K562 (cell line): ENCODE measurements around the gene NR1D1. TPM values are rescaled to one million over a fixed set of nuclear protein-coding genes. Genes with fewer than 3 reads are reported as not detected.

ENCODE experiments used
- BCL6 ChIP-seq: fragments of 250-450 bp; sonication (Bioruptor Pico); IDR thresholded peaks from 2 replicates; pipeline ENCODE4 v1.4.0; 2020
- BCLAF1 ChIP-seq, 2 experiments: fragments of 450-650 bp in 1 of 2; IDR thresholded peaks; 2 replicates each; pipeline ENCODE4 v1.6.1; 2011 to 2017; ENCODE audit warnings: low read depth in 2 of 2, antibody characterized with exemption in 1 of 2, borderline replicate concordance in 1 of 2, low read length in 1 of 2, mild to moderate bottlenecking in 1 of 2, mixed read lengths in 1 of 2; ENCODE audit not compliant: control insufficient read depth in 1 of 2
- BMI1 ChIP-seq: fragments of 150-350 bp; IDR thresholded peaks from 2 replicates; pipeline ENCODE4 v1.6.1; 2014; ENCODE audit warnings: low read length
- CREBBP ChIP-seq: IDR thresholded peaks from one replicate; pipeline ENCODE4 v1.6.1; 2012; ENCODE audit warnings: low read depth, mild to moderate bottlenecking, control low read depth, inconsistent platforms, low read length
- CTBP1 ChIP-seq: fragments of 450-650 bp; IDR thresholded peaks from 2 replicates; pipeline ENCODE4 v1.6.1; 2016; ENCODE audit warnings: borderline replicate concordance
- DLX4 ChIP-seq: fragments of 250-450 bp; sonication (Bioruptor Pico); IDR thresholded peaks from 2 replicates; pipeline ENCODE4 v1.6.1; 2021; ENCODE audit warnings: mild to moderate bottlenecking
- E2F3 ChIP-seq: fragments of 250-450 bp; sonication (Bioruptor Pico); IDR thresholded peaks from 2 replicates; pipeline ENCODE4 v1.4.0; 2020; ENCODE audit warnings: mild to moderate bottlenecking
- GTF3C2 ChIP-seq: IDR thresholded peaks from 3 replicates; pipeline ENCODE4 v1.6.1; 2011; ENCODE audit warnings: borderline replicate concordance, mild to moderate bottlenecking, moderate library complexity; ENCODE audit not compliant: insufficient read length; ENCODE audit errors: extremely low read depth
- HMG20A ChIP-seq: fragments of 450-650 bp; formaldehyde crosslinking; conservative IDR thresholded peaks from 2 replicates; pipeline ENCODE4 v1.4.0; 2020; ENCODE audit warnings: mild to moderate bottlenecking, mixed read lengths
- IRF2 ChIP-seq: sonication (generic); formaldehyde crosslinking; IDR thresholded peaks from 2 replicates; pipeline ENCODE4 v1.8.1; 2022; ENCODE audit warnings: mild to moderate bottlenecking, missing genetic modification reagents
- PRPF4 ChIP-seq: fragments of 200-400 bp; formaldehyde crosslinking; IDR thresholded peaks from one replicate; pipeline ENCODE4 v1.6.1; 2017; ENCODE audit warnings: low read length, low read depth, mild to moderate bottlenecking; ENCODE audit not compliant: insufficient read depth, poor library complexity, severe bottlenecking
- RHOXF2B ChIP-seq: fragments of 250-450 bp; sonication (Bioruptor Pico); conservative IDR thresholded peaks from 2 replicates; pipeline ENCODE4 v1.5.1; 2021
- TCF7 ChIP-seq: sonication (generic); IDR thresholded peaks from 2 replicates; pipeline ENCODE4 v1.6.1; 2016; ENCODE audit warnings: antibody characterized with exemption, borderline replicate concordance
- THRAP3 ChIP-seq: fragments of 450-650 bp; IDR thresholded peaks from 2 replicates; pipeline ENCODE4 v1.6.1; 2016; ENCODE audit warnings: mild to moderate bottlenecking, inconsistent platforms, borderline replicate concordance
- UBTF ChIP-seq, 2 experiments: IDR thresholded peaks; 2 replicates each; pipeline ENCODE4 v1.6.1; 2012; ENCODE audit warnings: improper control_type of control experiment in 2 of 2, low read depth in 2 of 2, low read length in 2 of 2, borderline replicate concordance in 1 of 2
- polyA plus RNA-seq, 8 experiments: library from polyadenylated mRNA; depleted of rRNA in 4 of 8; stranded (reverse) in 5 of 8; unstranded in 3 of 8; fragments of >200 nt; fragmentation: Nextera tagmentation in 2 of 8; fragmentation: Illumina TruSeq in 1 of 8; extraction: Ambion mirVana in 2 of 8; extraction: Trizol in 1 of 8; gene quantifications; 2 replicates each; pipeline versions ENCODE4 v1.2.1 to v1.2.3, GENCODE V29; 2011 to 2014; ENCODE audit warnings: inconsistent platforms in 1 of 8, missing spikeins in 1 of 8
- total RNA-seq, 7 experiments: library from RNA; depleted of rRNA in 6 of 7; stranded (reverse); fragments of >200 nt in 6 of 7; fragmentation: Illumina TruSeq in 2 of 7; extraction: Trizol in 2 of 7; gene quantifications; 2 replicates each; pipeline versions ENCODE4 v1.2.1 to v1.2.3, GENCODE V29; 2011 to 2021; ENCODE audit warnings: low replicate concordance in 1 of 7

The NR1D1 gene
- total and polyA plus RNA-seq, 9 of the 15 experiments (the other 6 are each of a cell fraction or from before 2014, with no cell fraction given), result 0.25 to 7.7 (median 0.65) TPM

GRCh38 chr17:40100669-40101366 lies 429 bp upstream of the NR1D1 start (continued):
- no peak for TF ChIP-seq GTF3C2
- no peak for TF ChIP-seq IRF2 (CRISPR knock-in tag)
- TF ChIP-seq UBTF (IDR thresholded peaks at IDR 0.05; ENCODE audit: borderline replicate concordance in 1 of 2, low read depth in 2 of 2, low read length in 2 of 2), result 0 out of 4 replicates have a peak, but pooled peaks of 1 of the 2 experiments have one; percentile 23
- TF ChIP-seq E2F3, result no peak
- TF ChIP-seq PRPF4, result no peak
- no peak for TF ChIP-seq BCL6 (CRISPR knock-in tag)
- TF ChIP-seq HMG20A (CRISPR knock-in tag), result no peak
- no peak for TF ChIP-seq THRAP3
- TF ChIP-seq BCLAF1 (IDR thresholded peaks at IDR 0.05; ENCODE audit: borderline replicate concordance in 1 of 2, control insufficient read depth in 1 of 2, low read depth in 2 of 2, low read length in 1 of 2), result no peak
- no peak for TF ChIP-seq RHOXF2B (CRISPR knock-in tag)
- TF ChIP-seq BMI1, result no peak
- TF ChIP-seq CREBBP, result no peak
- TF ChIP-seq DLX4, result no peak
- TF ChIP-seq TCF7, result 0 out of 2 replicates have a peak, but pooled peaks have one; percentile 62
- TF ChIP-seq CTBP1, result peak; percentile 51; the same call in 1 of the 2 replicates
